C4-2B (cell line): ENCODE data around the gene RPIA.
A peak's percentile ranks its signal among the peaks of the same experiment; 100 is the strongest.
"Not testable (repeated sequence)": the region's sequence is repeated elsewhere in the genome, so short reads cannot be mapped to it uniquely, and the experiment has no call there.

ENCODE experiments used
- H3K27ac ChIP-seq: fragments of 450-650 bp; 2 replicates; pipeline ENCODE4 v1.5.1; 2017
- ZFX ChIP-seq: fragments of 450-650 bp; IDR thresholded peaks from 2 replicates; pipeline ENCODE4 v1.6.1; 2017
- TF ChIP-seq, protein P1 (sequence below): fragments of 450-650 bp; conservative IDR thresholded peaks from 2 replicates; pipeline ENCODE4 v1.5.1; 2017; ENCODE audit warnings: mild to moderate bottlenecking

The RPIA gene

DNA sequence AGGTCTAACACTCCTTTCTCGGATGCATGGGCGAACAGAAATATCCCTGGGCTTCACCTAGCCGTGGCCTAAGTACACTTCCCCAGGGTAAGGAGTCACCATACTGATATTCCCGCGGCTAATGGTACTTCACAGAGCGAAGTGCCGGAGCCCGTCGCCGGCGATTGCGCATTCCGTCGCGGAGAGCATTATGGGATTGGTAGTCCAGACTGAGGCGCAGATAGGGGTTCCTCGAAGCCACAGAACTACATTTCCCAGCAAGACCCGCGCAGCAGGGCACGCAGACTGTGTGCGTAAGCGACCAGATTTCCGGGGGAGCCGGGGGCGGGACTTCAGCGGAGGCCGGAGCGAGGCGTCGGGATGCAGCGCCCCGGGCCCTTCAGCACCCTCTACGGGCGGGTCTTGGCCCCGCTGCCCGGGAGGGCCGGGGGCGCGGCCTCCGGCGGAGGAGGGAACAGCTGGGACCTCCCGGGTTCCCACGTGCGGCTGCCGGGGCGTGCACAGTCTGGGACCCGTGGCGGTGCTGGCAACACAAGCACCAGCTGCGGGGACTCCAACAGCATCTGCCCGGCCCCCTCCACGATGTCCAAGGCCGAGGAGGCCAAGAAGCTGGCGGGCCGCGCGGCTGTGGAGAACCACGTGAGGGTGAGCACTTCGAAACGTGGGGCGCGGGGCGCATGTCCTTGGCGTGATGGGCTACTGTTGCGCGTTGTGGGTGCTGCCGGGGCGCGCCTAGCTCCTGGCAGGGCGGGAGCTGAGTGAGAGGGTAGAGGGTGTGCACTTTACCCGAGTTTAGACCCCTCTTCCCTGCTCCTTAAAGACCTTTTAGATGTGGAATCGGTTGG, at the start of gene RPIA:
TSS of gene RPIA (plus strand) at position 335 of the 845 bp plus-strand sequence. CDS start at position 361, 26 bp downstream.
- peak within 1 kb of the TSS; percentile 79 for H3K27ac ChIP-seq
- TF ChIP-seq, protein P1, sequence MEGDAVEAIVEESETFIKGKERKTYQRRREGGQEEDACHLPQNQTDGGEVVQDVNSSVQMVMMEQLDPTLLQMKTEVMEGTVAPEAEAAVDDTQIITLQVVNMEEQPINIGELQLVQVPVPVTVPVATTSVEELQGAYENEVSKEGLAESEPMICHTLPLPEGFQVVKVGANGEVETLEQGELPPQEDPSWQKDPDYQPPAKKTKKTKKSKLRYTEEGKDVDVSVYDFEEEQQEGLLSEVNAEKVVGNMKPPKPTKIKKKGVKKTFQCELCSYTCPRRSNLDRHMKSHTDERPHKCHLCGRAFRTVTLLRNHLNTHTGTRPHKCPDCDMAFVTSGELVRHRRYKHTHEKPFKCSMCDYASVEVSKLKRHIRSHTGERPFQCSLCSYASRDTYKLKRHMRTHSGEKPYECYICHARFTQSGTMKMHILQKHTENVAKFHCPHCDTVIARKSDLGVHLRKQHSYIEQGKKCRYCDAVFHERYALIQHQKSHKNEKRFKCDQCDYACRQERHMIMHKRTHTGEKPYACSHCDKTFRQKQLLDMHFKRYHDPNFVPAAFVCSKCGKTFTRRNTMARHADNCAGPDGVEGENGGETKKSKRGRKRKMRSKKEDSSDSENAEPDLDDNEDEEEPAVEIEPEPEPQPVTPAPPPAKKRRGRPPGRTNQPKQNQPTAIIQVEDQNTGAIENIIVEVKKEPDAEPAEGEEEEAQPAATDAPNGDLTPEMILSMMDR = peak; percentile 73
- no peak for TF ChIP-seq ZFX

DNA sequence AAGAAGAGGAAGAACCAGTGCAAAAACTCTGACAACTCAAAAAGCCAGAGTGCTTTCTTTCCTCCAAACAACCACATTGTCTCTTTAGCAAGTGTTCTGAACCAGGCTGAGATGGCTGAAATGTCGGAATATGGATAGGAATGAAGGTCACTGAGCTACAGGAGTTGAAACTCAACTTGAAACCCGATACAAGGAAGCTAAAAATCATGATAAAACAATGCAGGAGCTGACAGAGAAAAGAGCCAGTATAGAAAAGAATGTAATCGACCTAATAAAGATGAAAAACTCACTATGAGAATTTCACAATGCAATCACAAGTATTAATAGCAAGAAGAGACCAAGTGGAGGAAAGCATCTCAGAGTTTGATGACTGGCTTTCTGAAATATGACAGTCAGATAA, 49.2 kb upstream of the RPIA start:
- TF ChIP-seq, protein P1 = no peak
- TF ChIP-seq ZFX = no peak

DNA sequence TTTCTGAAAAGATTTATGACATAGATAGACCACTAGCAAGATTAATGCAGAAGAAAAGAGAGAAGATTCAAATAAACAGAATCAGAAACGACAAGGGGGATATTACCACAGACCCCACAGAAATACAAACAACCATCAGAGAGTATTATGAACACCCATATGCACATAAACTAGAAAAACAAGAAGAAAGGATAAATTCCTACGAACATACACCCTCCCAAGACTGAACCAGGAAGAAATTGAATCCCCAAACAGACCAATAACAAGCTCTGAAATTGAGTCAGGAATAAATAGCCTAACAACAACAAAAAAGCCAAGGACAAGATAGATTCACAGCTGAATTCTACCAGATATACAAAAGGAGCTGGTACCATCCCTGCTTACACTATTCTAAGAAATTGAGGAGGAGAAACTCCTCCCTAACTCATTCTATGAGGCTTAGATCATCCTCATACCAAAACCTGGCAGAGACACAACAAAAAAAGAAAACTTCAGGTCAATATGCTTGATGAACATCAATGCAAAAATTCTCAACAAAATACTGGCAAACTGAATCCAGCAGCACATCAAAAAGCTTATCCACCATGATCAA, 46.1 kb upstream of the RPIA start:
- H3K27ac ChIP-seq = not testable (repeated sequence)

More for the DNA sequence above, 49.2 kb upstream of the RPIA start:
- no peak overlapping the region for H3K27ac ChIP-seq

DNA sequence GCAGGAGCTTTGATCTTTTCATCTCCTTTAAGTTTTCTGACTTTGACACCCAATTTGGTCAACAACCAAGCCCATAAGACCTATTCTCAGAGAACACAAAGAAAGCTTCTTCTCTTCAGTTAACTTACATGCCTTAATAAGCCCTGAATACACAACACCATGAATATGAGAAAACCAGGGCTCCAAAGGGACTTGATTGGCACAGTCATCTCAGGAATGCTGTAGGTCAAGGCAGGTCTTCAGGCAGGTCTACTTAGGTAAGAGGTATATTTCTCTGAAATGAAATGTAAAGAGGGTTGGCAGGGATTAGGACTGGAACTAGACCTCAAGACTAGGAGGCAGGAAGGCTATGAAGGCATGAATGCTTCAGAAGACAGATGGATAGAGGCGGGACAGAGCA, 39.8 kb upstream of the RPIA start:
- no peak overlapping the region for H3K27ac ChIP-seq
- TF ChIP-seq, protein P1 = no peak
- TF ChIP-seq ZFX = no peak

GRCh38 chr2:88654714-88655113, 36.8 kb upstream of the RPIA start:
- no peak overlapping the region for H3K27ac ChIP-seq
- TF ChIP-seq, protein P1 = no peak
- TF ChIP-seq ZFX = no peak

GRCh38 chr2:88656690-88657089, 34.8 kb upstream of the RPIA start:
- TF ChIP-seq ZFX = no peak
- TF ChIP-seq, protein P1 = no peak

DNA sequence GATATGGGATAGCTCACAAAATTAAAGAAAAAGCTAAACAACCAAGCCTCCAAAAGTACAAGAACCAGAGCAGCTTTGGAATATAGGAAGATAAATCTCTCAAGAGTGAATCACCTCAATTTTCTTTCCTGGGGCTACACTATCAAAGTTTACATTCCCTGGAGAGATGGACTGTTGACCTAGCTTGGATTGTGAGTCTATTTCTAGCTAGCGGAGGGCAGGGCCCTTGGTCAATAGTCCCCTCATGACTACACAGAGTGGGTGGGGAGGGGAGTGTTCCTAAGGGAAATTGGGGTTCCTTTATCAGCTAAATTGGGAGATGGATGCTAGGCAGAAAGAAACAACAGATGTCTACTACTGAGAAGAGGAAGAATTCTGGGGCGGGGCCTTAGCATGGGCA, 34.3 kb upstream of the RPIA start:
- TF ChIP-seq ZFX = no peak
- TF ChIP-seq, protein P1 = no peak
- H3K27ac ChIP-seq = no peak overlapping the region

More at GRCh38 chr2:88656690-88657089, 34.8 kb upstream of the RPIA start:
- H3K27ac ChIP-seq = no peak overlapping the region

GRCh38 chr2:88658326-88658725, 33.1 kb upstream of the RPIA start:
- no peak for TF ChIP-seq ZFX
- TF ChIP-seq, protein P1 = no peak
- H3K27ac ChIP-seq = no peak overlapping the region
